GM23338 (cell line): Measurements from ENCODE around the gene RNF212B. TPM values are rescaled to one million over a fixed set of nuclear protein-coding genes. Genes with fewer than 3 reads are reported as not detected.

Experiments used
- ATAC-seq: fragments of 200-7000 bp; cut with Tn5 transposase; 3 replicates; pipeline ENCODE4 v1.9.1; 2020
- DNase-seq: peaks from one replicate; pipeline ENCODE4 v3.0.0-alpha.2; 2015; ENCODE audit warnings: low spot score
- H2AFZ ChIP-seq: fragments of 200-600 bp; sonication (generic); 2 replicates; pipeline ENCODE4 v1.8.0; 2016; ENCODE audit warnings: antibody characterized with exemption, mild to moderate bottlenecking, moderate library complexity
- H3F3A ChIP-seq: fragments of 200-600 bp; sonication (generic); replicated peaks from 2 replicates; pipeline ENCODE4 v1.8.0; 2017; ENCODE audit warnings: antibody characterized with exemption, mixed run types, low read depth
- H3K27ac ChIP-seq: fragments of 200-600 bp; sonication (generic); 2 replicates; pipeline ENCODE4 v1.6.1; 2016; ENCODE audit warnings: low read depth
- H3K27me3 ChIP-seq: fragments of 200-600 bp; sonication (generic); 2 replicates; pipeline ENCODE4 v1.8.0; 2016; ENCODE audit warnings: mild to moderate bottlenecking, mixed run types, moderate library complexity; ENCODE audit not compliant: insufficient read depth
- H3K36me3 ChIP-seq: fragments of 200-600 bp; sonication (generic); 2 replicates; pipeline ENCODE4 v1.8.0; 2016; ENCODE audit warnings: mild to moderate bottlenecking; ENCODE audit not compliant: insufficient read depth
- H3K4me1 ChIP-seq: fragments of 200-600 bp; sonication (generic); 2 replicates; pipeline ENCODE4 v1.8.0; 2016; ENCODE audit warnings: mild to moderate bottlenecking, moderate library complexity; ENCODE audit not compliant: insufficient read depth
- H3K4me2 ChIP-seq: fragments of 200-600 bp; sonication (generic); 2 replicates; pipeline ENCODE4 v1.7.1; 2017; ENCODE audit warnings: mixed run types
- H3K4me3 ChIP-seq: fragments of 200-600 bp; sonication (generic); 2 replicates; pipeline ENCODE4 v1.6.1; 2016; ENCODE audit warnings: mixed run types
- H3K79me2 ChIP-seq: fragments of 200-600 bp; sonication (generic); replicated peaks from 2 replicates; pipeline ENCODE4 v1.8.0; 2017; ENCODE audit warnings: mild to moderate bottlenecking; ENCODE audit not compliant: insufficient read depth
- H3K9me2 ChIP-seq: fragments of 200-600 bp; sonication (generic); 2 replicates; pipeline ENCODE4 v1.8.0; 2017; ENCODE audit not compliant: insufficient read depth
- H4K20me1 ChIP-seq: fragments of 200-600 bp; sonication (generic); replicated peaks from 2 replicates; pipeline ENCODE4 v1.8.0; 2017; ENCODE audit warnings: mild to moderate bottlenecking; ENCODE audit not compliant: insufficient read depth
- H3K27ac Mint-ChIP-seq: 2 replicates; pipeline ENCODE4 v1.8.0; 2020; ENCODE audit warnings: inconsistent platforms, mild to moderate bottlenecking, moderate library complexity, mixed read lengths
- H3K27me3 Mint-ChIP-seq: 3 replicates; pipeline ENCODE4 v1.8.0; 2022; ENCODE audit warnings: low read depth, mild to moderate bottlenecking, moderate library complexity, mixed read lengths, inconsistent platforms; ENCODE audit not compliant: insufficient read depth, poor library complexity
- H3K36me3 Mint-ChIP-seq: 3 replicates; pipeline ENCODE4 v1.8.0; 2021; ENCODE audit warnings: low read depth, mild to moderate bottlenecking, inconsistent platforms, moderate library complexity, mixed read lengths
- H3K4me1 Mint-ChIP-seq: 3 replicates; pipeline ENCODE4 v1.8.0; 2020; ENCODE audit warnings: mild to moderate bottlenecking, inconsistent platforms, mixed read lengths
- H3K4me3 Mint-ChIP-seq: 3 replicates; pipeline ENCODE4 v1.8.0; 2021; ENCODE audit warnings: moderate library complexity, mild to moderate bottlenecking, inconsistent platforms, mixed read lengths
- H3K9me3 Mint-ChIP-seq: 3 replicates; pipeline ENCODE4 v1.8.0; 2020; ENCODE audit warnings: moderate library complexity, mild to moderate bottlenecking, inconsistent platforms, mixed read lengths
- CREB1 ChIP-seq: fragments of 250-450 bp; sonication (Bioruptor Pico); IDR thresholded peaks from 2 replicates; pipeline ENCODE4 v1.5.0; 2020; ENCODE audit warnings: low read depth, mild to moderate bottlenecking, moderate library complexity
- EZH2 ChIP-seq: fragments of 200-600 bp; sonication (generic); IDR thresholded peaks from one replicate; pipeline ENCODE4 v1.8.0; 2017; ENCODE audit warnings: antibody characterized with exemption, mild to moderate bottlenecking, low read depth; ENCODE audit not compliant: unreplicated experiment
- EZH2phosphoT487 ChIP-seq: fragments of 200-600 bp; sonication (generic); IDR thresholded peaks from one replicate; pipeline ENCODE4 v1.8.1; 2018; ENCODE audit warnings: antibody characterized with exemption; ENCODE audit not compliant: unreplicated experiment
- JUNB ChIP-seq: IDR thresholded peaks from one replicate; pipeline ENCODE4 v1.6.1; 2016; ENCODE audit warnings: antibody characterized with exemption; ENCODE audit not compliant: unreplicated experiment
- NANOG ChIP-seq: IDR thresholded peaks from 2 replicates; pipeline ENCODE4 v1.6.1; 2016; ENCODE audit warnings: antibody characterized with exemption, borderline replicate concordance
- STAT1 ChIP-seq: IDR thresholded peaks from one replicate; pipeline ENCODE4 v1.6.1; 2016; ENCODE audit warnings: antibody characterized with exemption; ENCODE audit not compliant: unreplicated experiment
- ZNF114 ChIP-seq: fragments of 250-450 bp; sonication (Bioruptor Pico); IDR thresholded peaks from 2 replicates; pipeline ENCODE4 v1.5.0; 2020; ENCODE audit warnings: mild to moderate bottlenecking, moderate library complexity
- ZNF331 ChIP-seq: fragments of 250-450 bp; sonication (Bioruptor Pico); IDR thresholded peaks from 2 replicates; pipeline ENCODE4 v1.5.0; 2020; ENCODE audit warnings: low read depth, mild to moderate bottlenecking, moderate library complexity
- polyA plus RNA-seq: library from polyadenylated mRNA; unstranded; fragments of >200 nt; fragmentation: Nextera tagmentation; extraction: Ambion mirVana; gene quantifications from 2 replicates; pipeline ENCODE4 v1.2.1, GENCODE V29; 2016
- total RNA-seq: library from RNA; depleted of rRNA; stranded (reverse); fragments of >200 nt; shearing (Covaris generic); gene quantifications from 2 replicates; pipeline ENCODE4 v1.2.3, GENCODE V29; 2014
- TF ChIP-seq, protein P1 (sequence below): IDR thresholded peaks from one replicate; pipeline ENCODE4 v1.6.1; 2018; ENCODE audit warnings: antibody characterized with exemption; ENCODE audit not compliant: unreplicated experiment
- TF ChIP-seq, protein P2 (sequence below): fragments of 250-450 bp; sonication (Bioruptor Pico); IDR thresholded peaks from 2 replicates; pipeline ENCODE4 v1.5.0; 2020; ENCODE audit warnings: mild to moderate bottlenecking, moderate library complexity
- TF ChIP-seq, protein P3 (sequence below): IDR thresholded peaks from 2 replicates; pipeline ENCODE4 v1.6.1; 2016; ENCODE audit warnings: antibody characterized with exemption
- TF ChIP-seq, protein P4 (sequence below), 2 experiments: fragments of 200-600 bp in 1 of 2; sonication (generic) in 1 of 2; conservative IDR thresholded peaks; 2 replicates each; pipeline versions ENCODE4 v1.5.1 to v1.6.1; 2016 to 2017; ENCODE audit warnings: antibody characterized with exemption in 2 of 2, low read depth in 2 of 2, mild to moderate bottlenecking in 2 of 2, moderate library complexity in 1 of 2

The RNF212B gene
- total and polyA plus RNA-seq, 2 experiments from 2014 or later, result not detected

DNA sequence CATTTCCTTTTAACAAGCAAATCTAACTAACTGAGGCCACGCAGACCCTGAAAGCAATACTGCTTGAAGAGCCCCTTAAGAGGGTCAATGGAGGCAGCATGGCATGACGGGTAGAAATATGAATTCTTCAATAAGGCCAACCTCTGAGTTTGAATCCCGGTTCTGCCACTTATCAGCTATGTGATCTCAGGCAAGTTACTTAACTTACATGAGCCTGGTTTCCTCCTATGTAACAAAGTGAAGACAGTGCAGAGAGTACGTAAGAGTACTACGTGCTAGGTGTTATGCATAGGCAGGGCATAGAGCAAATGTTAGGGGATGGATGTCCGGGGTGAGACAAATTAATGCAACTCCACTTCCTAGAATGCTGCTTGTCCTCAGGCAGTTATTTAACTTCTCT is 43.5 kb downstream of the RNF212B start (continued):
- TF ChIP-seq STAT1 (no peak), NANOG (no peak), EZH2 (no peak)

DNA sequence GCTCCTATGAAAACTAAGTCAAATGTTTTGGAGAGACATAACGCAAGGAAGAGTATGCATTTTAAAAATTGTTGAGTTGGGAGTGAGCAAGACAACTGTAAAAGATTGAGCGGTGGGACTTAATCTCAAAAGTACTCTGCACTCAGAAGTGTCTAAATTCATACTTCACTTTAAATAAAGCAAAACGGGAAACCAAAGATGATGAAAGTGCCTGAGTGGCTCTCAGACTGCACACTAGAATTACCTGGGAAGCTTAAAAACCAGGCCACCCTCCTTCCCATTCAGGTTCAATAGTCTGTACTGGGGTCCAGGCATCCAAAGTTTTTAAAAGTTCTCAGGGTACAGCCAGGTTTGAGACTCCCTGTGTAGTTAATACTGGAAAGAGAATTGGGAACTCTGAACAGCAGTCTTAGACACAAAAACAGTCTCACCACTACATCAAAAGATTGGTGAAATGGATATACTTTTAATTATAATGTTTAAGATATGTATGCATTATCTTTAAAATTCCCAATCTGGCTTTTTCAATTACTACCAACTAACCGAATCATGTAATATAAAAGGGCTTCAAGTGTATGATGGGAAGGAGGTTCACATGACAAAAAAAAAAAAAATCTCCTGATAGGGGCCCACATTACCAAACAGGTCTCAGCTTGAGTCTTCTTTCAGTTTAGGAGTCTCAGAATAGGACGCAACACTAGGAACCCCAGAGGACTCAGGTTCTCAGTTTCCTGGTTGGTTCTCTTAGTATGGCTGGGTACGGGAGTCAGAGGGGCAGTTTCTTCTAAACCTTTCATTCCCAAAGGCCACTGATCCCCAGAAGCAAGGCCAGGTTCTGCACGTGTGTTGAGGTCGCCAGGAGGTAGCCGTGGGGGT is 47.2 kb downstream of the RNF212B start:
- Mint-ChIP-seq H3K4me1 (peaks cover 16% of the 10 kb centered on the region), H3K36me3 (no peaks in the 10 kb centered on the region), H3K27me3 (peaks cover 37% of the 10 kb centered on the region), H3K9me3 (no peaks in the 10 kb centered on the region), H3K4me3 (peak overlapping the region; percentile 91), H3K27ac (no peak overlapping the region)
- peak; percentile 1; the same call in 1 of the 3 replicates for ATAC-seq
- peaks cover 52% of the 10 kb centered on the region for H3K27me3 ChIP-seq
- H3K27ac ChIP-seq, result no peak overlapping the region
- H2AFZ ChIP-seq, result peak overlapping the region; percentile 95; the same call in 1 of the 2 replicates
- H3K9me2 ChIP-seq, result no peaks in the 10 kb centered on the region
- peaks cover 20% of the 10 kb centered on the region; the same call in 1 of the 2 replicates for H4K20me1 ChIP-seq
- H3K36me3 ChIP-seq, result no peaks in the 10 kb centered on the region
- H3K4me3 ChIP-seq, result peak overlapping the region; percentile 94
- H3K4me2 ChIP-seq, result peak overlapping the region; percentile 93
- peaks cover 16% of the 10 kb centered on the region for H3F3A ChIP-seq
- H3K4me1 ChIP-seq, result peaks cover 21% of the 10 kb centered on the region
- peaks cover 12% of the 10 kb centered on the region for H3K79me2 ChIP-seq
- DNase-seq, result no peak
- TF ChIP-seq, protein P1, sequence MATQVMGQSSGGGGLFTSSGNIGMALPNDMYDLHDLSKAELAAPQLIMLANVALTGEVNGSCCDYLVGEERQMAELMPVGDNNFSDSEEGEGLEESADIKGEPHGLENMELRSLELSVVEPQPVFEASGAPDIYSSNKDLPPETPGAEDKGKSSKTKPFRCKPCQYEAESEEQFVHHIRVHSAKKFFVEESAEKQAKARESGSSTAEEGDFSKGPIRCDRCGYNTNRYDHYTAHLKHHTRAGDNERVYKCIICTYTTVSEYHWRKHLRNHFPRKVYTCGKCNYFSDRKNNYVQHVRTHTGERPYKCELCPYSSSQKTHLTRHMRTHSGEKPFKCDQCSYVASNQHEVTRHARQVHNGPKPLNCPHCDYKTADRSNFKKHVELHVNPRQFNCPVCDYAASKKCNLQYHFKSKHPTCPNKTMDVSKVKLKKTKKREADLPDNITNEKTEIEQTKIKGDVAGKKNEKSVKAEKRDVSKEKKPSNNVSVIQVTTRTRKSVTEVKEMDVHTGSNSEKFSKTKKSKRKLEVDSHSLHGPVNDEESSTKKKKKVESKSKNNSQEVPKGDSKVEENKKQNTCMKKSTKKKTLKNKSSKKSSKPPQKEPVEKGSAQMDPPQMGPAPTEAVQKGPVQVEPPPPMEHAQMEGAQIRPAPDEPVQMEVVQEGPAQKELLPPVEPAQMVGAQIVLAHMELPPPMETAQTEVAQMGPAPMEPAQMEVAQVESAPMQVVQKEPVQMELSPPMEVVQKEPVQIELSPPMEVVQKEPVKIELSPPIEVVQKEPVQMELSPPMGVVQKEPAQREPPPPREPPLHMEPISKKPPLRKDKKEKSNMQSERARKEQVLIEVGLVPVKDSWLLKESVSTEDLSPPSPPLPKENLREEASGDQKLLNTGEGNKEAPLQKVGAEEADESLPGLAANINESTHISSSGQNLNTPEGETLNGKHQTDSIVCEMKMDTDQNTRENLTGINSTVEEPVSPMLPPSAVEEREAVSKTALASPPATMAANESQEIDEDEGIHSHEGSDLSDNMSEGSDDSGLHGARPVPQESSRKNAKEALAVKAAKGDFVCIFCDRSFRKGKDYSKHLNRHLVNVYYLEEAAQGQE, result no peak
- no peak for TF ChIP-seq ZNF331 (CRISPR knock-in tag)
- TF ChIP-seq, protein P2, sequence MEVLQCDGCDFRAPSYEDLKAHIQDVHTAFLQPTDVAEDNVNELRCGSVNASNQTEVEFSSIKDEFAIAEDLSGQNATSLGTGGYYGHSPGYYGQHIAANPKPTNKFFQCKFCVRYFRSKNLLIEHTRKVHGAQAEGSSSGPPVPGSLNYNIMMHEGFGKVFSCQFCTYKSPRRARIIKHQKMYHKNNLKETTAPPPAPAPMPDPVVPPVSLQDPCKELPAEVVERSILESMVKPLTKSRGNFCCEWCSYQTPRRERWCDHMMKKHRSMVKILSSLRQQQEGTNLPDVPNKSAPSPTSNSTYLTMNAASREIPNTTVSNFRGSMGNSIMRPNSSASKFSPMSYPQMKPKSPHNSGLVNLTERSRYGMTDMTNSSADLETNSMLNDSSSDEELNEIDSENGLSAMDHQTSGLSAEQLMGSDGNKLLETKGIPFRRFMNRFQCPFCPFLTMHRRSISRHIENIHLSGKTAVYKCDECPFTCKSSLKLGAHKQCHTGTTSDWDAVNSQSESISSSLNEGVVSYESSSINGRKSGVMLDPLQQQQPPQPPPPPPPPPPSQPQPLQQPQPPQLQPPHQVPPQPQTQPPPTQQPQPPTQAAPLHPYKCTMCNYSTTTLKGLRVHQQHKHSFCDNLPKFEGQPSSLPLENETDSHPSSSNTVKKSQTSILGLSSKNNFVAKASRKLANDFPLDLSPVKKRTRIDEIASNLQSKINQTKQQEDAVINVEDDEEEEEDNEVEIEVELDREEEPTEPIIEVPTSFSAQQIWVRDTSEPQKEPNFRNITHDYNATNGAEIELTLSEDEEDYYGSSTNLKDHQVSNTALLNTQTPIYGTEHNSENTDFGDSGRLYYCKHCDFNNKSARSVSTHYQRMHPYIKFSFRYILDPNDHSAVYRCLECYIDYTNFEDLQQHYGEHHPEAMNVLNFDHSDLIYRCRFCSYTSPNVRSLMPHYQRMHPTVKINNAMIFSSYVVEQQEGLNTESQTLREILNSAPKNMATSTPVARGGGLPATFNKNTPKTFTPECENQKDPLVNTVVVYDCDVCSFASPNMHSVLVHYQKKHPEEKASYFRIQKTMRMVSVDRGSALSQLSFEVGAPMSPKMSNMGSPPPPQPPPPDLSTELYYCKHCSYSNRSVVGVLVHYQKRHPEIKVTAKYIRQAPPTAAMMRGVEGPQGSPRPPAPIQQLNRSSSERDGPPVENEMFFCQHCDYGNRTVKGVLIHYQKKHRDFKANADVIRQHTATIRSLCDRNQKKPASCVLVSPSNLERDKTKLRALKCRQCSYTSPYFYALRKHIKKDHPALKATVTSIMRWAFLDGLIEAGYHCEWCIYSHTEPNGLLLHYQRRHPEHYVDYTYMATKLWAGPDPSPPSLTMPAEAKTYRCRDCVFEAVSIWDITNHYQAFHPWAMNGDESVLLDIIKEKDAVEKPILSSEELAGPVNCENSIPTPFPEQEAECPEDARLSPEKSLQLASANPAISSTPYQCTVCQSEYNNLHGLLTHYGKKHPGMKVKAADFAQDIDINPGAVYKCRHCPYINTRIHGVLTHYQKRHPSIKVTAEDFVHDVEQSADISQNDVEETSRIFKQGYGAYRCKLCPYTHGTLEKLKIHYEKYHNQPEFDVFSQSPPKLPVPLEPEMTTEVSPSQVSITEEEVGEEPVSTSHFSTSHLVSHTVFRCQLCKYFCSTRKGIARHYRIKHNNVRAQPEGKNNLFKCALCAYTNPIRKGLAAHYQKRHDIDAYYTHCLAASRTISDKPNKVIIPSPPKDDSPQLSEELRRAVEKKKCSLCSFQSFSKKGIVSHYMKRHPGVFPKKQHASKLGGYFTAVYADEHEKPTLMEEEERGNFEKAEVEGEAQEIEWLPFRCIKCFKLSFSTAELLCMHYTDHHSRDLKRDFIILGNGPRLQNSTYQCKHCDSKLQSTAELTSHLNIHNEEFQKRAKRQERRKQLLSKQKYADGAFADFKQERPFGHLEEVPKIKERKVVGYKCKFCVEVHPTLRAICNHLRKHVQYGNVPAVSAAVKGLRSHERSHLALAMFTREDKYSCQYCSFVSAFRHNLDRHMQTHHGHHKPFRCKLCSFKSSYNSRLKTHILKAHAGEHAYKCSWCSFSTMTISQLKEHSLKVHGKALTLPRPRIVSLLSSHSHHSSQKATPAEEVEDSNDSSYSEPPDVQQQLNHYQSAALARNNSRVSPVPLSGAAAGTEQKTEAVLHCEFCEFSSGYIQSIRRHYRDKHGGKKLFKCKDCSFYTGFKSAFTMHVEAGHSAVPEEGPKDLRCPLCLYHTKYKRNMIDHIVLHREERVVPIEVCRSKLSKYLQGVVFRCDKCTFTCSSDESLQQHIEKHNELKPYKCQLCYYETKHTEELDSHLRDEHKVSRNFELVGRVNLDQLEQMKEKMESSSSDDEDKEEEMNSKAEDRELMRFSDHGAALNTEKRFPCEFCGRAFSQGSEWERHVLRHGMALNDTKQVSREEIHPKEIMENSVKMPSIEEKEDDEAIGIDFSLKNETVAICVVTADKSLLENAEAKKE, result no peak
- TF ChIP-seq JUNB, result no peak
- TF ChIP-seq ZNF114 (CRISPR knock-in tag), result no peak
- TF ChIP-seq, protein P3, sequence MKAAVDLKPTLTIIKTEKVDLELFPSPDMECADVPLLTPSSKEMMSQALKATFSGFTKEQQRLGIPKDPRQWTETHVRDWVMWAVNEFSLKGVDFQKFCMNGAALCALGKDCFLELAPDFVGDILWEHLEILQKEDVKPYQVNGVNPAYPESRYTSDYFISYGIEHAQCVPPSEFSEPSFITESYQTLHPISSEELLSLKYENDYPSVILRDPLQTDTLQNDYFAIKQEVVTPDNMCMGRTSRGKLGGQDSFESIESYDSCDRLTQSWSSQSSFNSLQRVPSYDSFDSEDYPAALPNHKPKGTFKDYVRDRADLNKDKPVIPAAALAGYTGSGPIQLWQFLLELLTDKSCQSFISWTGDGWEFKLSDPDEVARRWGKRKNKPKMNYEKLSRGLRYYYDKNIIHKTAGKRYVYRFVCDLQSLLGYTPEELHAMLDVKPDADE, result no peak
- TF ChIP-seq EZH2phosphoT487, result no peak
- no peak for TF ChIP-seq EZH2
- TF ChIP-seq CREB1, result no peak
- TF ChIP-seq, protein P4, sequence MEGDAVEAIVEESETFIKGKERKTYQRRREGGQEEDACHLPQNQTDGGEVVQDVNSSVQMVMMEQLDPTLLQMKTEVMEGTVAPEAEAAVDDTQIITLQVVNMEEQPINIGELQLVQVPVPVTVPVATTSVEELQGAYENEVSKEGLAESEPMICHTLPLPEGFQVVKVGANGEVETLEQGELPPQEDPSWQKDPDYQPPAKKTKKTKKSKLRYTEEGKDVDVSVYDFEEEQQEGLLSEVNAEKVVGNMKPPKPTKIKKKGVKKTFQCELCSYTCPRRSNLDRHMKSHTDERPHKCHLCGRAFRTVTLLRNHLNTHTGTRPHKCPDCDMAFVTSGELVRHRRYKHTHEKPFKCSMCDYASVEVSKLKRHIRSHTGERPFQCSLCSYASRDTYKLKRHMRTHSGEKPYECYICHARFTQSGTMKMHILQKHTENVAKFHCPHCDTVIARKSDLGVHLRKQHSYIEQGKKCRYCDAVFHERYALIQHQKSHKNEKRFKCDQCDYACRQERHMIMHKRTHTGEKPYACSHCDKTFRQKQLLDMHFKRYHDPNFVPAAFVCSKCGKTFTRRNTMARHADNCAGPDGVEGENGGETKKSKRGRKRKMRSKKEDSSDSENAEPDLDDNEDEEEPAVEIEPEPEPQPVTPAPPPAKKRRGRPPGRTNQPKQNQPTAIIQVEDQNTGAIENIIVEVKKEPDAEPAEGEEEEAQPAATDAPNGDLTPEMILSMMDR (conservative IDR thresholded peaks at IDR 0.05; ENCODE audit: low read depth in 2 of 2), result no peak
